HCT116 (cell line): ENCODE measurements around the gene PSORS1C2. TPM values are rescaled to one million over a fixed set of nuclear protein-coding genes. Genes with fewer than 3 reads are reported as not detected.

Experiments
- ATAC-seq: fragments of 200-7000 bp; cut with Tn5 transposase; 2 replicates; pipeline ENCODE4 v1.9.1; 2020; ENCODE audit warnings: mild to moderate bottlenecking, moderate library complexity
- BruUV-seq: library from RNA; stranded (reverse); fragments of 400-500 nt; replicated peaks from 2 replicates; lab custom pipeline; 2021; lab: Mats Ljungman, UMichigan
- CTCF ChIA-PET: fragments of 300-600 bp; sonication (Branson Sonifier 250); formaldehyde crosslinking; loops from one replicate; lab custom pipeline; 2021; ENCODE audit warnings: antibody characterized with exemption; lab: Charles Lee
- POLR2A ChIA-PET: fragments of 300-600, 350-600 bp; sonication (Branson Sonifier 250); formaldehyde crosslinking; loops from one replicate; lab custom pipeline; 2021; ENCODE audit warnings: antibody characterized with exemption; lab: Charles Lee
- RAD21 ChIA-PET, 2 experiments: fragments of 300-600 bp; sonication (Branson Sonifier 250); formaldehyde crosslinking; loops; one replicate each; lab custom pipeline; 2023; ENCODE audit warnings: low total read pairs in 2 of 2; ENCODE audit not compliant: uncharacterized antibody in 2 of 2, unreplicated experiment in 2 of 2, low non-redundant PET in 1 of 2; lab: Charles Lee
- DNase-seq: peaks from one replicate; pipeline ENCODE4 v3.0.0-alpha.2; 2010; ENCODE audit warnings: low read depth, low spot score
- H2AFZ ChIP-seq: fragments of 200-600 bp; shearing (Covaris generic), sonication (generic); 2 replicates; pipeline ENCODE4 v1.6.1; 2017; ENCODE audit warnings: low read depth, mixed run types, mixed read lengths, antibody characterized with exemption, low read length; ENCODE audit not compliant: poor library complexity, severe bottlenecking
- H3K27ac ChIP-seq: 2 replicates; pipeline ENCODE4 v1.5.1; 2012; ENCODE audit warnings: low read depth, low read length
- H3K27me3 ChIP-seq: fragments of 200-600 bp; sonication (generic); 2 replicates; pipeline ENCODE4 v1.6.1; 2016; ENCODE audit warnings: mixed run types, low read length, mixed read lengths; ENCODE audit not compliant: insufficient read depth
- H3K36me3 ChIP-seq, 2 experiments: fragments of 200-500 bp in 1 of 2; fragments of 200-600 bp in 1 of 2; sonication (Bioruptor generic) in 1 of 2; sonication (generic) in 1 of 2; 2 replicates each; pipeline versions ENCODE4 v1.5.1 to v1.6.1; 2014 to 2016; ENCODE audit warnings: low read length in 2 of 2, inconsistent platforms in 1 of 2, mixed read lengths in 1 of 2, mixed run types in 1 of 2; ENCODE audit not compliant: insufficient read depth in 2 of 2, control insufficient read depth in 1 of 2
- H3K4me1 ChIP-seq, 2 experiments: fragments of 200-600 bp in 1 of 2; sonication (generic) in 1 of 2; 2 replicates each; pipeline versions ENCODE4 v1.5.1 to v1.6.1; 2012 to 2017; ENCODE audit warnings: low read length in 2 of 2, inconsistent platforms in 1 of 2, mild to moderate bottlenecking in 1 of 2, mixed read lengths in 1 of 2, mixed run types in 1 of 2, moderate library complexity in 1 of 2; ENCODE audit not compliant: insufficient read depth in 2 of 2, control insufficient read depth in 1 of 2
- H3K4me2 ChIP-seq: fragments of 200-600 bp; sonication (generic); 2 replicates; pipeline ENCODE4 v1.6.1; 2017; ENCODE audit warnings: mixed run types, low read length, mixed read lengths
- H3K4me3 ChIP-seq, 2 experiments: fragments of 200-600 bp in 1 of 2; sonication (generic) in 1 of 2; replicated peaks in 1 of 2; 2 replicates each; pipeline ENCODE4 v1.5.1; 2011 to 2016; ENCODE audit warnings: low read length in 2 of 2, control low read depth in 1 of 2, low read depth in 1 of 2, mild to moderate bottlenecking in 1 of 2, mixed read lengths in 1 of 2, mixed run types in 1 of 2
- H3K79me2 ChIP-seq: fragments of 200-600 bp; sonication (generic); 2 replicates; pipeline ENCODE4 v1.6.1; 2017; ENCODE audit warnings: mild to moderate bottlenecking, mixed run types, low read length, moderate library complexity, mixed read lengths; ENCODE audit not compliant: insufficient read depth
- H3K9ac ChIP-seq: fragments of 200-600 bp; sonication (generic); 2 replicates; pipeline ENCODE4 v1.6.1; 2016; ENCODE audit warnings: low read length, mixed read lengths
- H3K9me2 ChIP-seq: fragments of 200-600 bp; sonication (generic), shearing (Covaris generic); 2 replicates; pipeline ENCODE4 v1.6.1; 2017; ENCODE audit warnings: mixed run types, mild to moderate bottlenecking, moderate library complexity; ENCODE audit not compliant: insufficient read depth
- H3K9me3 ChIP-seq, 2 experiments: fragments of 200-500 bp in 1 of 2; fragments of 200-600 bp in 1 of 2; sonication (Bioruptor generic) in 1 of 2; sonication (generic) in 1 of 2; 2 replicates each; pipeline ENCODE4 v1.6.1; 2014 to 2017; ENCODE audit warnings: low read length in 2 of 2, mixed read lengths in 2 of 2, inconsistent platforms in 1 of 2, low read depth in 1 of 2, mild to moderate bottlenecking in 1 of 2, mixed run types in 1 of 2, moderate library complexity in 1 of 2; ENCODE audit not compliant: control insufficient read depth in 1 of 2, insufficient read depth in 1 of 2
- H4K20me1 ChIP-seq: fragments of 200-600 bp; sonication (generic), shearing (Covaris generic); 2 replicates; pipeline ENCODE4 v1.6.1; 2017; ENCODE audit warnings: mixed run types, mild to moderate bottlenecking, moderate library complexity; ENCODE audit not compliant: insufficient read depth
- ELF1 ChIP-seq: IDR thresholded peaks from 2 replicates; pipeline ENCODE4 v1.6.1; 2012; ENCODE audit warnings: low read depth, borderline replicate concordance
- EZH2phosphoT487 ChIP-seq: fragments of 200-600 bp; IDR thresholded peaks from 2 replicates; pipeline ENCODE4 v1.6.1; 2018; ENCODE audit warnings: antibody characterized with exemption, borderline replicate concordance
- JUND ChIP-seq: IDR thresholded peaks from 2 replicates; pipeline ENCODE4 v1.6.1; 2012
- TCF7L2 ChIP-seq: IDR thresholded peaks from 2 replicates; pipeline ENCODE4 v1.7.0; 2011; ENCODE audit warnings: borderline replicate concordance, inconsistent platforms; ENCODE audit not compliant: insufficient read depth, insufficient read length; ENCODE audit errors: extremely low read depth
- ZBTB33 ChIP-seq: IDR thresholded peaks from 2 replicates; pipeline ENCODE4 v1.6.1; 2011; ENCODE audit warnings: mild to moderate bottlenecking, low read length, moderate library complexity; ENCODE audit not compliant: insufficient replicate concordance; ENCODE audit errors: extremely low read depth
- intact Hi-C: fragments of 100-400 bp; cut with micrococcal nuclease; formaldehyde crosslinking; loops from 2 replicates; pipeline ENCODE4 v1.10.0; 2022
- total RNA-seq: library from RNA; stranded (reverse); gene quantifications from one replicate; pipeline ENCODE4 v1.2.1, GENCODE V29; 2021; ENCODE audit not compliant: unreplicated experiment

PSORS1C2 gene
- total RNA-seq, 1 experiment from 2014 or later, result not detected

- Histone ChIP-seq H2AFZ (peak overlapping the region; percentile 11), H3K4me2 (no peak overlapping the region), H3K9me3 (no peaks in the 10 kb centered on the region), H3K79me2 (no peaks in the 10 kb centered on the region), H4K20me1 (no peaks in the 10 kb centered on the region), H3K9ac (no peak overlapping the region), H3K27ac (no peak overlapping the region), H3K36me3 (no peaks in the 10 kb centered on the region), H3K4me3 (no peak overlapping the region), H3K9me2 (no peaks in the 10 kb centered on the region), H3K4me1 (peaks cover 3 to 12% of the 10 kb centered on the region in 2 experiments; a peak in 3 of 4 replicates), H3K27me3 (no peaks in the 10 kb centered on the region)
- no peak for DNase-seq
- ChIA-PET CTCF (interaction anchor here (0.8 kb wide), 1 partner anchor 11 kb away, joined by 3 read pairs; no protein-coding TSS in a partner anchor), RAD21 (no interaction called here), POLR2A (no interaction called here)
- no TSS peak for BruUV-seq
- TF ChIP-seq ZBTB33 (no peak), EZH2phosphoT487 (no peak), JUND (no peak)
- no peak for ATAC-seq
- intact Hi-C loops, result no loop called here
Observed at GRCh38 chr6:31098449-31098938, 40.4 kb downstream of the PSORS1C2 start.

- intact Hi-C loops, result no loop called here
- H3K9me2 ChIP-seq, result no peaks in the 10 kb centered on the region
- TF ChIP-seq TCF7L2 (no peak), ELF1 (no peak)
- H3K4me1 ChIP-seq, result peaks cover 0 to 6% of the 10 kb centered on the region in 2 experiments; a peak in 2 of 4 replicates
- no peak overlapping the region for H3K27ac ChIP-seq
- no peaks in the 10 kb centered on the region for H3K79me2 ChIP-seq
- DNase-seq (no peak), ATAC-seq (no peak)
- no peaks in the 10 kb centered on the region for H3K27me3 ChIP-seq
- H3K4me2 ChIP-seq, result no peak overlapping the region
- ChIA-PET CTCF (interaction anchor here (1.3 kb wide), 1 partner anchor 9 kb away, joined by 3 read pairs; no protein-coding TSS in a partner anchor), RAD21 (no interaction called here), POLR2A (no interaction called here)
- BruUV-seq, result no TSS peak
- H3K4me3 ChIP-seq, result no peak overlapping the region
- H3K9ac ChIP-seq, result no peak overlapping the region
- H3K9me3 ChIP-seq, result no peaks in the 10 kb centered on the region
- no peaks in the 10 kb centered on the region for H3K36me3 ChIP-seq
- no peak overlapping the region for H2AFZ ChIP-seq
- H4K20me1 ChIP-seq, result no peaks in the 10 kb centered on the region
Observed at GRCh38 chr6:31096656-31097055, 42.2 kb downstream of the PSORS1C2 start.
